GM11168 (cell line): Measurements from ENCODE around the gene OCSTAMP.

Experiments used
- in situ Hi-C: fragments of 300-500 bp; cut with MboI; formaldehyde crosslinking; loops from one replicate; pipeline ENCODE4 v1.12.0; 2022; ENCODE audit warnings: low sequenced_read_pairs; ENCODE audit not compliant: unreplicated experiment

OCSTAMP gene

DNA sequence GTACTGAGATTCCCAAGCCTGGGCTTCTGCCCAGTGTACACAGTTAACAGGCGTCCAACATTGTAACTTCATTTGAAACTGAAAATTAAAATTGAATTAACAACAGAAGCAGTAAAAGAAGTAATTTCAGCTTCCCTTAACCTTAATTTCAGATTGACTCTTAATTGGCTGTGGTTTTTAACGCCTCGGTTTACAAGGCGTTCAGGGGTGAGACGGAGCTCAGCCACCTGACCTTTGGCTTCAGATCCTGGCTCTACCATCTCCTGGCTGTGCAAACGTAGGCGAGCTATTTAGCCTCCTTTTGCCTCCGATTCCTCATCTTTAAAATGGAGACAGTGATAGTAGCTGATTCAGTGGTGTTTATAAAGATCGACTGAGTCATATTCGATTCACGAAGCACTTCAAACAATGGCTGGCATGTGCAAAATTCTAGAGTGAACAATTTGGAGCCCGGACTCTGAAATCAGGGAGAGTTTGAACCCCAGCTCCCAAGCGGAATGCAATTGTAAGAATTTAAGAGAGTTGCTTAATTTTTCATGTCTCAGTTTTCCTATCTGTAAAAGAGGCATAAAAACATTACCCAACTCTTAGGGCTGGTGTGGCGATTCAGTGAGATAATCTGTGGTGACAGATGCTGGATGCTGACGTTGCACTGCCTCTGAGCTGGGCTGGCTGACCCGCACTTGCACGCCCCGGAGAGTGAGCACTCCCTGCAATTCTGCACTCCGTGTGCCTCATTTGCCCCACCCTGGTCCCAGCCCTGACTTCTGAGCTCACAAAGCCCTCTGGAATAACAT, 23.5 kb upstream of the OCSTAMP start:
- in situ Hi-C loops, result no loop called here

DNA sequence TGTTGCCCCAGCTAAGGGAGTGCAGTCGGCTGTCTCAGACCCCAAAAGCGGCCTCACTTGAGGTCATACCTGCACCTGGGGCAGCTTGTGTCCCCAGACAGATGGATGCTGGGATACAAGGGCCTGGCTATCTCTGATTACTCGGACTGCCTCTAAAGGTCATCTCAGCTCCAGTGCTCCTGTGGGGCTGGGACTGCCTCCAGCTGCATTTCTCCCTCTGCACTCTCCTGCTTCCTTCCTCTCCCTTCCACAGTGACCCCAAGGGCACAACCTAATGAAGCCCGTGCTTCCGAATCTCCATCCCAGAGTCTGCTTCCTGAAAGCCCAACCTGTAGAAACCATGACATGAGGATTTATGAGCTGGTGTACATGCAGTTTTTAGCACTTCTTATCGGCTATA, 22.8 kb upstream of the OCSTAMP start:
- in situ Hi-C loops, result no loop called here

DNA sequence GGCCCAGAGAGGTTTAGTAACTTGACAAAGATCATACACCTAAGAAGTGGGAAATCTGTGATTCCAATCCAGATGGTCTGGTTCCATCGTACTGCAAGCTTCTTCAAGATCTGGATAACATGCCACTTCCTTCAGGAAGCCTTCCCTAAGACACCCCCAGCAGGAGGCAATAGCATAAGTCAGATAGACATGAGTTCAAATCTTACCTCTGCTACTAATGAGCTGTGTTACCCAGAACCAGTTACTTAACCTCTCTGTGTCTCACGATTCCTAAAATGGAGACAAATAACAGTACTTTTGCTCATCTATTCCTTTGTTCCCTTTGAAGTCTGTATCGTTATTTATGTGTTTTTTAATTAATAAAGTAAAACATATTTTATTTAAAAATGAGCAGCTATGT, 22.3 kb upstream of the OCSTAMP start:
- in situ Hi-C loops, result no loop called here

- in situ Hi-C loops, result no loop called here
Observed at GRCh38 chr20:46572153-46572552, 21.7 kb upstream of the OCSTAMP start.

- in situ Hi-C loops, result no loop called here
Observed at GRCh38 chr20:46571418-46571817, 21.0 kb upstream of the OCSTAMP start.

DNA sequence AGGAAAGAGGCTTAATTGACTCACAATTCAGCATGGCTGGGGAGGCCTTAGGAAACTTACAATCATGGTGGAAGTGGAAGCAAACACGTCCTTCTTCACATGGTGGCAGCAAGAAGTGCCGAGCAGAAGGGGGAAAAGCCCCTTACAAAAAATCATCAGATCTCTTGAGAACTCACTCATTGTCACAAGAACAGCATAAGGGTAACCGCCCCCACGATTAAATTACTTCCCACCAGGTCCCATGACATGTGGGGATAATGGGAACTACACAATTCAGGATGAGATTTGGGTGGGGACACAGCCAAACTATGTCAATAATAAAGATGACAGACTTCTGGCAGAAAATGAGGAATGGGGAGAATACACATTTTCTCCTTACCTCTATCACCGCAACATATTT, 20.5 kb upstream of the OCSTAMP start:
- in situ Hi-C loops, result no loop called here

DNA sequence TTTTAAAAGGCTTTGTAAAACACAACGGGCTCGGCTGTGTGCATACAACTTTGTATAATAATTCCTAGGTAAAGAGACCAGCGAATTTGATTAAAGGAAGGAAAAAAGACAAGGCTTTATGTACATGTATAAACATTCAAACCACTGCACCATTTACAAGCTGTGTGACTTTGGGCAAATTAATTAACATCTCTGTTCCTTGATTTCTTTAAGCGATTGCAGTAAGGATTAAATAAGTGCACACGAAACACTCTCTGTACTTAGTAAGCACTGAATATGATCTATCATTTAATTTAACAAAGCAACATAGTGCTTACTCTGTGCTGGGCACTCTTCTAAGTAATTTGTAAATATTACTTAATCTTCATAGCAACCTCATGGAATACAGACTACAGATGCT, 19.5 kb upstream of the OCSTAMP start:
- in situ Hi-C loops, result no loop called here

- in situ Hi-C loops, result no loop called here
Observed at GRCh38 chr20:46568570-46569129, 18.2 kb upstream of the OCSTAMP start.

DNA sequence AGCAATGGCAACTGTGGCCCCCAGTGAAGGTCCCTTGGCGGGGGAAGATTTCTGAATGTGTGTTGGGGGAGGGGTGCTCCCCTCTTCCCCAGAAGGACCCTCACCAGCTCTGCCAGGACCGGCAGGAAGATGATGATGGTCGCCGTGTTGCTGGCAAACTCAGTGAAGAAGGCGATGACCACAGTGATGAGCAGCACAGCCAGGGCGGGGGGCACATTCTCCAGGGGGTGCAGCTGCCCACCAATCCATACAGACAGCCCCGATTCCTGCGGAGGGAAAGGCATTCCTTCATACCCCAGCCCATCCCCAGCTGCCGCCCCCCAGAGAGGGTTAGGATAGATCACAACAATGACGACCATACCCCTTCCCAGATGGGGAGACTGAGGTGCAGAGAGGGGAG, 15.7 kb upstream of the OCSTAMP start:
- in situ Hi-C loops, result no loop called here

GRCh38 chr20:46564241-46564957, 13.9 kb upstream of the OCSTAMP start:
- in situ Hi-C loops, result no loop called here

- in situ Hi-C loops, result no loop called here
Observed at GRCh38 chr20:46563860-46564221, 13.4 kb upstream of the OCSTAMP start.

- in situ Hi-C loops, result no loop called here
Observed at GRCh38 chr20:46563170-46563859, 12.9 kb upstream of the OCSTAMP start.

- in situ Hi-C loops, result no loop called here
Observed at GRCh38 chr20:46562373-46563169, 12.1 kb upstream of the OCSTAMP start.

- in situ Hi-C loops, result no loop called here
Observed at GRCh38 chr20:46562009-46562372, 11.5 kb upstream of the OCSTAMP start.

DNA sequence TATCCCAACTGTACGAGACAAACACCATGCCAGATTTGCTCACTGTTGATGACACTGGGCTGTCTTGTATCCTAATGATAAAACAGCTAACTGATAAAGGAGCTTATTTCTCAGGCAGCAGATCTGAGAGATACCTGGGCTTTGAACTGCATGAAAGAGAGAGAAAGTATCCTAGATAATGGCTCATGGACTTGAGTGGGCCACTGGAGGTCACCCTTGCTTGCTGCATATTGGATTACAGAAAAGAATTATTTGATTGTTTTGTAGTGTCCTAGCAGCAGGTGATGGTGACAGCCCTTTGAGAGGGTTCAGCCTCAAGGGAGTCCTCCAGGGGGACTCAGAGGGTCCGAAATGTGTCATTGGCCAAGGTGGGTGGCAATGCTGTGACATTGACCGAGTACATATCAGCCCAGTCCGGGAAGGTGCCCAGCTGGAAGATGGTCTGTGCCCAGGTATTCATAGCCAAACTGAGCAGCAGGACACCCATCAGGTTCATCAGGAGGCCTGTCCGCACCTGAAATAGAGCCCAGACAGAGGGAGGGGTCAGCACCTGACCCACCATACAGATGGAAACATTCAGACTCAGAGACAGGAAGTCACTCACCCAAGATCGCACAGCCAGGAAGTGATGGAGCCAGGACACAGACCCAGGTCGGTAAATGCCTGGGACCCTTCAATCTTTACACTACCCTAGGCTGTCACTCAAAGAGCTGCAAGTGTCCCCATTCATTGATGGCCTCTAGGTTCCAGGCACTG, 9.4 kb upstream of the OCSTAMP start:
- in situ Hi-C loops, result no loop called here

DNA sequence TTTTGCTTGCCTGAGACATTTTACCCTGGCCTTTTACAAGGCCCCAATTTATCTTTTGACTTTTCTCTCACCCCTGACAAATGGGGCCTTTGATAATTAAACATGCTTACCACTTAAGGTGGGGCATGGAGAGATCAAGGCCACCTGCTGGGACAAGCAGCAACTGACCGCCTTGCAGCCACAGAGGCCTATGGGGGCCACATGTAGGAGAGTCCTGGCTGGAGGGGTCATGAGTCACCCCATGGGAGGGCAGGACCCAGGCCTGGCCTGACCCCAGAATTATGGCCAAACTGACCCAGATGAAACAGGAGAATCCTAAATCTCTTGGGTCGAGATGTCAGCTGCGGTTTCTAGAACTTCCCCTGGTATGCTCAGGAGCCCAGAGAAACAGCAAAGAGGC, 8.5 kb upstream of the OCSTAMP start:
- in situ Hi-C loops, result no loop called here

GRCh38 chr20:46558511-46558959, 8.1 kb upstream of the OCSTAMP start:
- in situ Hi-C loops, result no loop called here

DNA sequence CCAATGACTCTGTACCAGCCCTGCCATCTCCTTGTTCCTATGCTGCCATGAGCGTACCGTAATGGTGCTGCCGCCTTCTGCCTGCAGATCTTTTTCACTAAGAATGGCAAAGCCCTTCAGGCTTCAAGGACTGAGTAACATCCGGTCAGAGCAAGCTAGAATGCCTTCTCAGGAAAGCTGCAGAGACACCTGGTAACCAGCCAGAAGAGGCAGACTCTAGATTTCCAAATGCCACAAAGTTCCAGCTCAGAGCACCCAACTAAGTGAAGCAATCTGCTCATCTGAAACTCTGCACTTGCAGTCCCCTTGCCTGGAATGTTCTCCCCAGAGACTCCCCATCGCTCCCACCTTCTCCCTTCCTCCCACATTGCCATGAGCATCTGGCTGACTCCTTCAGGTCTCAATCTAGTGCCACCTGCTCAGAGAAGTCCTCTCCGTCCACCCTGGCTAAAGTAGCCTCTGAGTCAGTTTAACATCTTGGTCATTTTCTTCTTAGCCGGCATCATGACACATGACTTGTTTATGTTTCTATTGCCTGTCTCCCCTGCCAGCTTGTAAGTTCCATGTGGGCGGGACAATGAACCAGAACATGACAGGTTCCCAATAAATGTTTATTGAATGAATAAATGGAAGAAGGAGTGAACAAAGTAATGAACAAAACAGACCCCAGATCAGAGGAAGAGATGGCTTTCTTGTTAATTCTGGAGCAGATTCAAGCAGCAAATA, 6.9 kb upstream of the OCSTAMP start:
- in situ Hi-C loops, result no loop called here
